ENCODE measurements around the gene EDN3.

EDN3 gene, protein sequence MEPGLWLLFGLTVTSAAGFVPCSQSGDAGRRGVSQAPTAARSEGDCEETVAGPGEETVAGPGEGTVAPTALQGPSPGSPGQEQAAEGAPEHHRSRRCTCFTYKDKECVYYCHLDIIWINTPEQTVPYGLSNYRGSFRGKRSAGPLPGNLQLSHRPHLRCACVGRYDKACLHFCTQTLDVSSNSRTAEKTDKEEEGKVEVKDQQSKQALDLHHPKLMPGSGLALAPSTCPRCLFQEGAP

DNA sequence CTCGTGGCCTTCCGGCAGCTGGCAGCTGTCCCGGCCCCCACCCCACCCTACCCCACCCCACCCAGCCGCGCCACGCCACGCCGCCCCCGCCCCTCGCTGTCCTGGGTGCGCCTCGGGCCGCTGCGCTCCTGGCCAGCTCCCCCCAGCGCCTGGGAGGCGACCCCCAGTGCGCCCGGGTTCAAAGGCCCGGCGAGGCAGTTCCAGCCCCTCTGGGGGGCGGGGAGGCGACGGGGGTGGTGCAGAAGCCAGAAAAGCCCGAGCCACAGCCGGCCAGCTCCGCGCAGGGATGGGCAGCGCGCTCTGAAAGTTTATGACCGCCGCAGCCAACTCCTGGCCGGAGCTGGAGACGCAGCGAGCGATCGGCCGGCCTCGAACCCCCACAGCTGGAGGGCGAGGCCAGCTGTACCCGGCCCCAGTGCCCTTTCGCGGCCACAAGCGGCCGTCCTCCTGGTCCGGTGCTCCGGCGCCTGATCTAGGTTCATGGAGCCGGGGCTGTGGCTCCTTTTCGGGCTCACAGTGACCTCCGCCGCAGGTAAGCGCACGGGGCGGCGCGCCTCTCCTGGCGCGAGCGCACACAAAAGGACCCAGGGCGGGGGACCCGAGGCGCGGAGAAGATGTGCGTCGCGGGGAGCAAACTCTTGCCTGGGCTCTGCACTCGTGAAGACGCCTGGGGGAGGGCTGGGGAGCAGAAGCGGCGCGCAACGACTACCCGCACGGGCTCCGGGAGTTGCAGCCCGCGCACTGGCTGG is at the start of gene EDN3:
EDN3 (plus strand) TSS at position 279 of the 749 bp plus-strand sequence; CDS start at position 481, 202 bp downstream.
- DNase-seq = no peak

DNA sequence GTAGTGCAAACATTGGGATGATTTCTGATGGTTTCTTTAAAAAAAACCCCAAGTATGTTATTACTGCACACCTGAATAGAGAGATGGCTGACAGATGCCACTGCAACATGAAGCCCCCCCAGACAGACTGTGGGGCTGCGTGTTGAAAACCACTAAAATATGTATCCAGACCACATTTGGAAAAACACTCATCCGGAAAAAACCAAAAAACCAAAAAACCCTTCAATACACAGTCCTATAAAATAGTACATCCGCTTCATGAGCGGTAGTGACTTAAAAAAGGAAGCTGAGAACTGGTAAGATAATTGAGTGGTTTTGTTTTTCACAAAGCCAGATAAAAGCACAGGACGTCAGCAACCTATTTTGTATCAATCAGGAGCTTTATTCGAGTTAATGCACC is 47.1 kb upstream of the EDN3 start:
- DNase-seq = no peak

DNA sequence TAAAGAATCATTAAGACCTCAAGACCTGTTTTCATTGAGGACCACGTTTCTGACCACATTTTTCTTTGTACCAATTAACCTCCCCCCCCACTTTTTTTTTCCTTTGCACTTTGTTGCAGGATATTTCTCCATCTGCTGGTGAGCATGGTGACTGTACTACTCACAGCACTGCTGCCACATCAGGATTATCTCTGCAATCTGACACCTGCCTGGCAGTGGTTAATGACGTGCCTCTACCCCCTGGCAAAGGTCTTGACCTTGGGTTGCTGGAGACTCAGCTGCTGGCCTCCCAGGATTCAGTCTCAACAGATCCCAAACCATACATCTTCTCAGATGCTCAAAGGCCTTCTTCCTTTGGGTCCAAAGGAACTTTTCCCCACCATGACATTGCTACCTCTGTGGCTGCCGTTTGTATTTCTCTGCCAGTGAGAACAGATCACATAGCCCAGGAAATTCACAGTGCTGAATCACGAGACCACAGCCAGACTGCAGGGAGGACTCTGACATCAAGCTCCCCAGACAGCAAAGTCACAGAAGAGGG is 46.6 kb upstream of the EDN3 start:
- DNase-seq = no peak

DNA sequence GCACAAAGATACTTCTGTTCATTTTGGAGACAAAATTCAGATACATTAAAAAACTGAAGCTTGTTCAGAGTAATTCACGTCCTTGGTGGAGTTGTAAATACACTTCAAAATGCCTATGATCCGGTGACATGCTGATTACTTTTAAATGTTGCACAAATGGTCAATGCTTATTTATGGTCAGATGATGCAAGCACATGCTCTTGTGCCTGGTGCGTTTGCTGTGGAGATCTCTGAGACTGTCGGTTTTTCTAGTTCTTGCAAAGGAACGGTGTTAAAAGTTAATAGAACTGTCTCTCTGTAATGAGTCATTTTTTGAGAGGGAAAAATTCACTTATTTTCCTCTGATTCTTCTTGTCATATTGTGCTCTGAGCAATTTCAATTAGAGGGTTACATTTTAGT is 45.2 kb upstream of the EDN3 start:
- no peak for DNase-seq

DNA sequence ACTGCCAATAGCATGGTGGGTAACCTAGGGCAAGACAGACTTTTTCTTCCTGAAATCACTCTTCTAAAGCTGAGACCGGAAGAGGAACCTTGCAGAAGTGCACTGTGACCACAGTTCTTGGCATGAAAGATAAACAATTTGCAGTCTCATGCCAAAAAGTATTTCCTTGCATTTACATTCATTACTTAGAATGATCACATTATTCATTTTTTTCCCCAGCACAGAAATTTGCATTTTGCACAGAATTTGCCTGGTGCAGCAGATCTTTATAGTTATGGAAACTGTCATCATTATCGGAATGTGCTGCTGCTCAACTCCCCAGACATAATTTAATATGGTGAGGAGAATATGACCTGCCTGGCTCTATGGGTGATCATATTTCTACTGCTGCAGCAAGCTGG is 42.2 kb upstream of the EDN3 start:
- no peak for DNase-seq

DNA sequence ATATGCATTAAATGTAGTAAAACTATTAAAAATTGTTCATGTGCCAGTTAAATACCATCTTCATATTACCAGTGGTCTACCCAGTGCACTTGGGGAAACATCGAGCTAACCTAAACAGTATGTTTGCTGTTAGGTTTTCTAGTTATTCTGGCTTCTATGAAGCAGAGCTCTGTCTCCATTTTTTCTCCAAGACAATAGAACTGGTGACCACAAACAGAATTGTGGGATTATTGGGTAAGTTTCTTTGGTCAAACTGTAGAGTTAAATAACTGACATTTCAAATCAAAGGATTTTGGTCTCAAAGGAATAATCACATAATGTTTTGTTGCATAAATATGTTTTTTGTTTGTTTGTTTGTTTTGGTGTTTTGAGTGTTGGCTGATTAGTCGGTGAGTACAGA is 40.5 kb upstream of the EDN3 start:
- DNase-seq = no peak

DNA sequence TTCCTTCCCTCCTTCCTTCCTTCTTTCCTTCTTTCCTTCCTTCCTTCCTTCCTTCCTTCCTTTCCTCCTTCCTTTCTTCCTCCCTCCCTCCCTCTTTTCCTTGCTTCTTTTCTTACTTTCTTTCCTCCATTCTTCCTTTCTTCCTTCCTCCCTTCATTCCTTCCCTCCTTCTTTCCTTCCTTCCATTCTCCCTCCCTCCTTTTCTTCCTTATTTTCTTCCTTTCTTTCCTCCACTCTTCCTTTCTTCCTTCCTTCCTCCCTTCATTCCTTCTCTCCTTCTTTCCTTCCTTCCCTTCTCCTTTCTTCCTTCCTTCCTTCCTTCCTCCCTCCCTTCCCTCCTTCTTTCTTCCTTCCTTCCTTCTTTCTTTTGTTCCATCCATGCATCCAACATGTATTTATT is 35.1 kb upstream of the EDN3 start:
- DNase-seq = no peak

DNA sequence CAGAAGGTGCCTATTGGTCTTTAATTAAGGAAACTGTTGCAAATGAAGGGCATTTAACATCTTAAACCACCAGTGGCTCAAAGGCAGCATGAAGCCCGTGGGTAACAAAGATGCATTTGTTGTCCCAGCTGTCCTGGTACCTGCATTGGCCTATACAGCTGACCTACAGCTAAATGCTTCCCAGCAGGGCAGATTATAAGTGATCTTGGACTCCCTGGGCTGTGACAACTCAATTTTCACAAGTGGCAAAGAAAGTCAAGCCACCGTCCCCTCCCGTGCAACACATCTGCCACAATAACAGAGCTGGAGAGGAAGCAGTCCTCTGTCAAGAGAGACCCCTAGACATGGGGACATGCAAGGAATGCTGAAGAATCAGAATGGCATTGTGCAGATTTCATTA is 31.5 kb upstream of the EDN3 start:
- DNase-seq = no peak

DNA sequence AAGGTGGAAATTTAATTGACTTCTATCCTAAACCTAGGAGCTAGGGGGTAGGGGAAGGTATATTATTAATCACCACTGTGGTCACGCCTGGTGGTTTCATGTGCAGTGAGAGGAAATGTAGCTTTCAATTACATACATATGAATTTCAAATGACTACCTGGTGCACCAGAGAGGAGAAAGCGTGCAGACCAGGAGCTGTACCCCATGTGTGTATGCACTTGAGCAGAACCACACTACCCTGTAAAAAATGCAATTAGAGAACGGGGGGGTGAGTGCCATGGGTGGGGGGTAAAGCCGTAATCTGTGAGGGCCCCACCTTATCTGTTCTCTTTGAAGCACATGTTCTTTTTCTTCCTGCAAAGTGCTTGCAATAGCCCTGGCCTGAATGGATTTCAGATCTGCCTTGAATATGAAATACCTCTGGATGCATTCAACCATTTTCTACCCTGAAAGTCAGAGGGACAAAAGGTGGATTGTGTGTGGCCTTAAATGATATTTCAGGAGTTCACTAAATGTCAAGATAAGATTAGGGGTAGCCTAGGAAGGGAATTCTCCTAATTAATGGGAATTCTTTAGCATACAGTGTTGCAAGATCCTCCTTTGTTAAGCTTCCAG is 30.9 kb upstream of the EDN3 start:
- DNase-seq = no peak

DNA sequence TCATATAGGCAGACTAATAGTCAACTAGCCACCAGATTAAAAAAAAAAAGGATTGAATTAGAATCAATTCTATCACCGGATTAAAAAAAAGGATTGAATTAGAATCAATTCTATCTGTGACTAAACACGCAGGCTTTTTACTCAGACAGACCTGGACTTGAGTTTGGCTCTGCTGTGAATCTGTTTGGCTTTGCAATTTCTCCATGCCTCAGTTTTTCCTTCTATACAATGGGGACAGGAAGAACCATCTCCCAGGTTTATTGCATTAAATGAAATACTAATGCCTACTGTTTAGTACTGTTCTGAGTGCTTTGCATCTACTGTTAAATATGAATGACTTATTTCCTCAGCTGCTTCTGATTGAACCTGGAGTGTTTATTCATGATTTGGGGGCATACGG is 30.0 kb upstream of the EDN3 start:
- no peak for DNase-seq

DNA sequence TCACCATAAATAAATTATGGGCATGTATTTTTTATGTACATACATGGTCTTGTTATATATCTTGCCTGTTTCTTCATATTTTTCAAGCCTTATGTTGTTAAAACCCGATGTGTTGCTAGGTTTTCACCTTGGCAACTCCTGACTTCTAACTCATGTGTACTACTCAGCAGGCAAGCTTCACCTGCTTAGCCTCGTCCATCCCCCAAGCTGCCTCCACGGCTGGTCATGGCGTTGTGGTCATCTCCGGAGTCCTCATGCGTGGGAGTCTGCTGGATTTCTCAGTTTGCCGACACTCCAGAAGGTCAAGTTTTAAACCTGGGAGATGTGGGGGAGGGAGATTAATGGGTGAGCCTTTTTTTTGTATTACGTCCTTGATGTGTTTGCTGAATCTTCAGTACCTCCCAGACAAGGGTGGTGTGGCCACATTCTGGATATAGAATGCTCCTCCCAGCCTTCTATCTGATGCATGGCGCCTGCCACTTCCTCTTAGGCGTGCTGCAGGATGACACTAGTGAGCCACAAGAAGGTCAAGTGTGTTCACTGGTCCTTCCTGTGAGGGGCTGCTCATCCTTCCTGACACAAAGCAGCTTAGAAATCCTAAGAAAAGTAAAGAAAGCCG is 26.6 kb upstream of the EDN3 start:
- DNase-seq = no peak

DNA sequence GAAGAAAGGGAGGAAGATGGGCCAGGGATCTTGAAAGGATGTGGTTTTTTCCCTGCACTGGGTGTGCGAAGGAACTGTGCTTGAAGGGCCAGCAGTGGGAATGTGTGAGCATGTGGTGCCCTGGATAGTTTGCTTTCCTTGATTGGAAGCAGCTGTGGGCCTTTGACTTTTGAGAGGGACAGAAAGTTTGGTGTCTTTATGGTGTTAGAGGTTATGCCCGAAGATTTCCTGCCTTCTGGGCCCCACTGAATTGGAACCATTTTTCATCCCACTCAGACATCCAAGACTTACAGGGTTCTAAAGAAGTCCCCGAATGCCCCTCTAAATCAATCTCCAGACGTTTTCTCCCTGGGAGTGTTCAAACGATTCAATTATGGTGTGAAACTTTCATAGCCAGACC is 23.5 kb upstream of the EDN3 start:
- no peak for DNase-seq

DNA sequence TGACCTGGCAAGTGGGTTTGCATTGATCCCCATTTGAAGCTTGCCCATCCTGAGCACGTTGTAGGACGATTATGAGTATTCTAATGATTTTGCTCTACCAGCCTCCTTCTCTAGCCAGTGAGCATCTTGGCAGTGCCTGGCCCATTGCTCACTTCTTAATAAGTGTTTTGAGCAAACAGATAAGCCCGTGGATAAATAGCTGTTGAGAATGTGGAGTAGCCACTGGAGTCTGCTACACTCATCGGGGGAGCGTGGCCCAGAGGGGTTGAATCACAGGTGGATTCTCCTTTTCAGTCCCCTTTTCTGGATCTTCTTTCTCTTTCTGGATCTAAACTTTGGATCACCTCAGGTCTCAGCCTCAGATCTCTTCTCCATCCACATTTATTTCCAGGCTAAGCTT is 15.9 kb upstream of the EDN3 start:
- DNase-seq = no peak

DNA sequence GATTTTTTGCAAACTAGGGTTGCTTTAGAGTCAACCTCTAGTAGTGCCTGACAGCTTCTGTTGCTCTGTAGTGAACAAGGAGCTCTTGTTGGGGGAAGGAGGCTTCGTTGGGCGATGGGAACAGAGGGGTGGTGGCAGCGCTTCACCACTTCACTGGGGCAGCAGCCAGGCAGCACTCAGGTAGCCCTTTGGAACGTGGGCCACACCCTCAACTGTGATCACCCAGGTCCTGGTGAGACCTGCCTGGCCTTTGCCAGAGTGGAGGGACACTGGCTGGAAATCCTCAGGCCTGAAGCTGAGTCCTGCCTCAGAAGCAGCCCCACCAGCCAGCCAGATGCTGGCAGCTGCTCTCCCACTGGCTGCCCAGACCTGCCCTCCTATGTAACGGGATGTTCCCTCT is 10.4 kb upstream of the EDN3 start:
- DNase-seq = no peak

DNA sequence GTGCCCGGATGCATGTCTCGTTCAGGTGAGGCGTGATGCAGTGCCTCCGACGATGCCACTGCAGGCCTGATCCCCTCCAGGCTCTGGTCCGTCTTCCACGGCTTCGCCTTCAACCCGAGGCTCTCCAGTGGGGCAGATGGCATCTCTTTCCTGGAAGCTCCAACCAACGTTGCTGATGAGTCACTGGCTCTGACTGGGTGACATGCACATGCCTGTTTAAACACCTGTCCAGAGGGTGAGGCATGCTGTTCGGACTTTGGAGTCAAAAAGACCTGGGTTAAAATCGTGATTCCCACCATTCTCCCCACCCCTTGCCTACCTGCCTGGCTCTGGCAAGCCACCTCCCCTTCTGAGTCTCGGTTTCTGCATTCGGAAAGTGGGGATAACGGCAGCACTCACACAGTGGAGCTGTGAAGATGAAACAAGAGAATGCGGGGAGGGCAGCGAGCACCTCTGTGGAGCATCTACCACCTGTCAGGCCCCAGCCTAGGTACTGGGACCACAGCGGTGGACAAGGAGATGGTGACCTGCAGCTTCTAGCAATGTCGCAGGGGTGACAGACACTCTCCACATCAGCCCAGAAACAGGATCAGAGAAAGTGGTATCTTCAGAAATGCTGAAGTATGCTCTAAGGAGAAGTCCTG is 8.5 kb upstream of the EDN3 start:
- no peak for DNase-seq

DNA sequence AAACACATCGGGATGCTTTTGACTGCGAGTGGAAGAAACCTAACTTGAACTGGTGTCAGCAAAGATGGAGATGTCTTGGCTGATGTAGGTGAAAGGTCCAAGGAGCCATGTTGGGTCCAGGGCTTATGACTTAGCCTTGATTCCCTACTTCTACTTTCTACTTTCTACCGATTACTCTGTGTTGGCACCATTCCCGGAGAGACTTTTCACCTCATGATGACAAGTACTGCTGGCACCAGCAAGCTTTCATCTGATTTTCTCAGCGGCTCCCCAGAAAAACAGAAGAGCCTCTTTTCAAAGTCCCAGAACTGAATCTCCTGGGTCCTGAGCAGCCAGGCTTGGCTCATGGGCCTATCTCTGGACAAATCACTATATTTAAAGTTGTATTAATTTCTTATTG is 4.9 kb upstream of the EDN3 start:
- DNase-seq = no peak

DNA sequence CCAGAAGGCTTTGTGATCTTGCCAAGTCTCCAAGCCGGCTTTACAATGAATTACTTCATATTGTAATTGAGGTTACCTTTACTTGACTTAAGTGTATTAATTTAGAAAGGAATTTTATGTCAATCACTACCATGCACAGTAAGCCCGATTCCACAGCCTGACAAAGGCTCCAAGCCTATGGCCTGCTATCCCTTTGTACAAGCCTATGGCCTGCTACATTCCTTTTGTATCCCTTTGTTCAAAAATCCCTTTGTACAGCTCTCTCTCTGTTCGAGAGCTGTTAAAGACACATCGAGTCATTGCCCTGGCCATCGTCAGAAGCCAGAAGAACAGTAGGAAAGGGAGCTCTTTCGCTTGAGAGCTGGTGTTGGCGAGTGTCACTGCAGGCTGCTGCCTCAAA is 2.7 kb upstream of the EDN3 start:
- DNase-seq = no peak

DNA sequence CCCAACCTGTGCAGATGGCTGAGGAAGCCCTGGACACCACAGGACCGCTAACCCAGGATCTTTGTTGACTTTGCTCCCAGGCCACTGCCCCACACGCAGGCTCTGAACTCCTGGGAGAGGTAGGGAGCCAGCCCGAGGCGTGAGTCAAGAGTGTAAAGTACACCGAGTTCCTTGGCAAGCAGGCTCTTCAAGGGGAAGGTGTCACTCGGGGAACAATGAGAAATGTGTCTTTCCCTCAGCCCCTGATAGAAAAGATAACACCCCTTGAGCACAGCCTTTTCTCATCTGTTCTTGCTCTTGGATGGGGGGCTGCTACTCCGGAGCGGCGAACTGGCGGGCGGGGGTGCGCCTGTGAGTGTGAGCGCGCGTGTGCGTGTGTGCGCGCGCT is 472 bp upstream of the EDN3 start:
- no peak for DNase-seq

DNA sequence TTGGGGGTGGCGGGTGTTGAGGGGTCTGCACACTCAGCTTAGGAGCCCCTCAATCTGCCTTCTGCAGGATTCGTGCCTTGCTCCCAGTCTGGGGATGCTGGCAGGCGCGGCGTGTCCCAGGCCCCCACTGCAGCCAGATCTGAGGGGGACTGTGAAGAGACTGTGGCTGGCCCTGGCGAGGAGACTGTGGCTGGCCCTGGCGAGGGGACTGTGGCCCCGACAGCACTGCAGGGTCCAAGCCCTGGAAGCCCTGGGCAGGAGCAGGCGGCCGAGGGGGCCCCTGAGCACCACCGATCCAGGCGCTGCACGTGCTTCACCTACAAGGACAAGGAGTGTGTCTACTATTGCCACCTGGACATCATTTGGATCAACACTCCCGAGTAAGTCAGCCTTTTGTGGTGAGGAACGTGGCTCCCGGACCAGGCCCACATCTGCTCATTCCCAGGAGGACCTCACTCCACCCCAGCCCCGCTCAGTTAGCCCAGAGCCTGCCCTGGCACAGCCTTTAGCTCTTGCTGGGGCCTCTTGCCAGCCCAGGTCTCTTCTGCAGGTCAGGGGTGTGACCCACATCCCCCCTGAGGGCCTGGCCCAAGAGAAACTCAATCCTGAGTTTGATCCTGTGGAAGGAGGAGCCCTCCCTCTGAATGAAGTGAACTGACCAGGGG is 1.1 kb downstream of the EDN3 start:
- no peak for DNase-seq

DNA sequence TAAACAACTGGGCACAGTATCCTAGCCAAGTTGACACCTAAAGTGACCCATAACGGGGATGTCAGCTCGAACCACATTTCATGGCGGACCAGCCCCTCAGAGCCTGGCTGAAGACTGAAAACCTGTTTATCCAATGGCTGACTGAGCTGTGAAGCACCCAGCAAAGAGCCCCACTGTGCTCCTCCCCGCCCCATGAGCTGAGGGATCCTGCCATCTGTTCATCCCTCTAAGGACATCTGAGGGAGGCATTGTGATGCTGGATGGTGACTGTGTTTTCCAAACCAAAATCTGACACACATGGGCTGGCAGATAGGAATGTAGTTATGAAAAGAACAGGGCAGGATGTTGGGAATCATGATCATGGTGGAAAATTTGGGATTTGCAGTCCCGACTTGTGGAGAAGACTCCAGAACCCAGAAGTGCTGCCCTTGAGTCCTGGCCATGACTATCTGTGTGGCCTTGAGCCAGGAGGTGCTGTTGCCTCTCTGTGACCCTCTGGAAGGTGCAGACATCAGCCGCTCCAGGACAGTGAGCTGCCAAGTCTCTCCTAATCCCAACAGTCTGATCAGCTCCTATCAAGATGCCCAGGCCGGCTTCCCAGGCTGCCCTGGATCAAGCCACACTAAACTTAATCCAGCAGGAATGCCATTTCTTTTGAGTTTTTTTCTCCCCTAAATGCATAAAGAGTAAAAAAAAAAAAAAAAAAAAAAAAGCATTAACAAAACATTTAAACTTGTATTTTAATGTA is 5.7 kb downstream of the EDN3 start:
- DNase-seq = no peak

DNA sequence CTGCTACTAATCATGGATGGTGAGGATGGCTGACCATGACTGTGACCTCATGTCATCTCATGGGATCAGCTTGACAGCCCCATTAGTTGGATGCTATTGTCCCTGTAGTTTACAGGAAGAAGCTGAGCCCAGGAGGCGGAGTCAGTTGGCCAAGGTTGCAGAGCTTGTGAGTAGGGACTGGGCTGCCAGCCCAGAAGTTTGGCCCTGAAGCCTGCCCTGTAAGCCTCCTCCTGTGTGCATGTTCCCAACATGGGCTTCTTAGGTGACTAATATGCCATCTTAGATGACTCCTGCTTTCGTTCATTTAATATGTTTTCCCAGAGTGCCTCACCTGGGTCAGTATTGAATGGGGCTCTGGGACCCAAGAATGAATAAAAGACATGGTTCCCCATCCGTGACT is 6.9 kb downstream of the EDN3 start:
- DNase-seq = no peak
